Parathyroid adenoma (tissue), 2 donors: Measurements from ENCODE around the gene RELB.

Source experiments
- H2AFZ ChIP-seq: fragments of 300-600 bp; sonication (generic); one replicate; pipeline ENCODE4 v1.7.0; 2017; ENCODE audit warnings: antibody characterized with exemption, mild to moderate bottlenecking
- H3K27ac ChIP-seq: fragments of 300-600 bp; sonication (generic); one replicate; pipeline ENCODE4 v1.7.0; 2017
- H3K27me3 ChIP-seq: fragments of 300-600 bp; sonication (generic); one replicate; pipeline ENCODE4 v1.7.0; 2017; ENCODE audit warnings: low read length; ENCODE audit not compliant: control insufficient read depth, insufficient read depth
- H3K36me3 ChIP-seq: fragments of 300-600 bp; sonication (generic); one replicate; pipeline ENCODE4 v1.7.0; 2017; ENCODE audit warnings: low read length; ENCODE audit not compliant: control insufficient read depth, insufficient read depth
- H3K4me1 ChIP-seq: fragments of 300-600 bp; sonication (generic); one replicate; pipeline ENCODE4 v1.7.0; 2017; ENCODE audit warnings: control low read depth
- H3K4me2 ChIP-seq: fragments of 300-600 bp; sonication (generic); one replicate; pipeline ENCODE4 v1.7.0; 2017; ENCODE audit warnings: low read length
- H3K4me3 ChIP-seq: fragments of 300-600 bp; sonication (generic); one replicate; pipeline ENCODE4 v1.7.0; 2017; ENCODE audit warnings: low read depth, low read length
- H3K79me2 ChIP-seq: fragments of 300-600 bp; sonication (generic); one replicate; pipeline ENCODE4 v1.7.0; 2017; ENCODE audit warnings: control low read depth
- H3K9ac ChIP-seq: fragments of 300-600 bp; sonication (generic); one replicate; pipeline ENCODE4 v1.7.0; 2017; ENCODE audit warnings: mild to moderate bottlenecking
- H3K9me3 ChIP-seq: fragments of 300-600 bp; sonication (generic); one replicate; pipeline ENCODE4 v1.7.0; 2017; ENCODE audit warnings: low read length; ENCODE audit not compliant: control insufficient read depth
- TF ChIP-seq, protein P1 (sequence below): fragments of 300-600 bp; sonication (generic); IDR thresholded peaks from one replicate; pipeline ENCODE4 v1.7.0; 2017; ENCODE audit warnings: antibody characterized with exemption, mild to moderate bottlenecking
- donor health status: primary hyperparathyroidism.

Gene RELB

DNA sequence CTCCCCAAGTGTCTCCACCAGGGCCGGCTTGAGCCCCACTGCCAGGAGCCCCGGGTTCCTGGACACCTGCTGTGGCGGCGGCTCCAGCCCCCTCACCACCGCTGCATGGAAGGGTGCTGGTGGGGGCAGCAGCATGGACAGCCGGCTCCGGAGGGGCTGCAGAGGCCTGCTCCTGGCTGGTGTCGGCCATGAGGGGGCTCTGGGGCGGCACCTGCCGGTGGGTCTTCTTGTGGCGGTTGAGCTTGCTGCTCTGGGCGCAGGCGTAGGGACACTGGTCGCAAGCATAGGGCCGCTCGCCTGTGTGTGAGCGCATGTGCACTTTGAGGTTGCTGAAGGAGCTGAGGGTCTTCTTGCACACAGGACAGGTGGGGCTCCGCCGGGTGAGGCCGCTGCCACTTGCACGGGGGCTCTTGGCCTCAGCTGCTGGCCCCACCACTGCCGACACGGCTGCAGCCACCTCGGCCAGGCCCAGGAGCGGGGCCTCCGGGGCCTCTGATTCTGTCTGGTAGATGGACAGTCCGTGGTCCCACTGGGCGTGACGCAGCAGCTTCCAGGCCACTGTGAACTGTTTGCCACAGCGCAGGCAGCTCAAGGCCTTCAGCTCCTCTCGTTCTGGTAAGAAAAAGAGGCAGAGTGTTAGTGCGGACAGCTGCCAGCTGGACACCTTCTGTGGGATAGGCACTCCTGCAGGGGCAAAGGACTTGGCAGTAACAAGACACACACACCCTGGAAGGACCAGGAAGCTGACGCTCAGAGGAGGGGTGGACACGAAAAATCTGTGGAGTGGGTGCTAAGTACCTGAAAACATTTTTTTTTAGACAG is 70.9 kb downstream of the RELB start:
- Histone ChIP-seq H3K9ac (no peak overlapping the region), H3K36me3 (no peaks in the 10 kb centered on the region), H3K27me3 (no peaks in the 10 kb centered on the region), H3K27ac (no peak overlapping the region), H3K9me3 (no peaks in the 10 kb centered on the region), H3K79me2 (no peaks in the 10 kb centered on the region), H3K4me1 (peaks cover 5% of the 10 kb centered on the region), H2AFZ (no peak overlapping the region), H3K4me3 (no peak overlapping the region), H3K4me2 (no peak overlapping the region)
- TF ChIP-seq, protein P1, sequence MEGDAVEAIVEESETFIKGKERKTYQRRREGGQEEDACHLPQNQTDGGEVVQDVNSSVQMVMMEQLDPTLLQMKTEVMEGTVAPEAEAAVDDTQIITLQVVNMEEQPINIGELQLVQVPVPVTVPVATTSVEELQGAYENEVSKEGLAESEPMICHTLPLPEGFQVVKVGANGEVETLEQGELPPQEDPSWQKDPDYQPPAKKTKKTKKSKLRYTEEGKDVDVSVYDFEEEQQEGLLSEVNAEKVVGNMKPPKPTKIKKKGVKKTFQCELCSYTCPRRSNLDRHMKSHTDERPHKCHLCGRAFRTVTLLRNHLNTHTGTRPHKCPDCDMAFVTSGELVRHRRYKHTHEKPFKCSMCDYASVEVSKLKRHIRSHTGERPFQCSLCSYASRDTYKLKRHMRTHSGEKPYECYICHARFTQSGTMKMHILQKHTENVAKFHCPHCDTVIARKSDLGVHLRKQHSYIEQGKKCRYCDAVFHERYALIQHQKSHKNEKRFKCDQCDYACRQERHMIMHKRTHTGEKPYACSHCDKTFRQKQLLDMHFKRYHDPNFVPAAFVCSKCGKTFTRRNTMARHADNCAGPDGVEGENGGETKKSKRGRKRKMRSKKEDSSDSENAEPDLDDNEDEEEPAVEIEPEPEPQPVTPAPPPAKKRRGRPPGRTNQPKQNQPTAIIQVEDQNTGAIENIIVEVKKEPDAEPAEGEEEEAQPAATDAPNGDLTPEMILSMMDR = no peak

DNA sequence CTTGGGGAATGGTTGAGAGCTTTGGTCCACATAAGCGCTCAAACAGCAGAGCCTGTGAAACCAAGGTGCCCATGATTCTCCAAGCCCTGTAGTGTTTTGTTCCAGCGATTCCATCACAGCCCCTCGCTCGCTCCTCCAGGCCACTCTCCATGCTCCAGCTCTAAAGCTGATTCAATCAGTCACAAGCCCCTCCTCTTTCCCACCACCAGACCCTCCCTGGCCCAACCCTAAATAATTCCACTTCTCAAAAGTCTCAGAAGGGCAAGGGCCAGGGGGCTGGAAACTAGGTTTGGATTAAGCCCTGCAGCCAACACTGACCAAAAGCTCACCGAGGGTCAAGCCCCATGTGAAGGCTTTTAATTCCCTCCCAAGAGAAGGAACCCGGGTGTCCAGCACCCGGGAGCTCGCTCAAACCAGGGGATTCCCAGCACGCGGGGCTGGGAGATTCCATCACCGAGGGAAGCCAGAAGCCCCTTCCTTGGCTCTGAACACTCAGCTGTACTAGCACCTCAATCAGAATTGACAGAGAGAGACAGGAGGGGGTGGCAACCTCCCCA is 73.6 kb downstream of the RELB start:
- Histone ChIP-seq H3K79me2 (peaks cover 7% of the 10 kb centered on the region), H2AFZ (no peak overlapping the region), H3K4me1 (peaks cover 7% of the 10 kb centered on the region), H3K4me3 (no peak overlapping the region), H3K9me3 (no peaks in the 10 kb centered on the region), H3K9ac (no peak overlapping the region), H3K27ac (no peak overlapping the region), H3K4me2 (no peak overlapping the region), H3K27me3 (no peaks in the 10 kb centered on the region), H3K36me3 (no peaks in the 10 kb centered on the region)
- TF ChIP-seq, protein P1 = no peak

DNA sequence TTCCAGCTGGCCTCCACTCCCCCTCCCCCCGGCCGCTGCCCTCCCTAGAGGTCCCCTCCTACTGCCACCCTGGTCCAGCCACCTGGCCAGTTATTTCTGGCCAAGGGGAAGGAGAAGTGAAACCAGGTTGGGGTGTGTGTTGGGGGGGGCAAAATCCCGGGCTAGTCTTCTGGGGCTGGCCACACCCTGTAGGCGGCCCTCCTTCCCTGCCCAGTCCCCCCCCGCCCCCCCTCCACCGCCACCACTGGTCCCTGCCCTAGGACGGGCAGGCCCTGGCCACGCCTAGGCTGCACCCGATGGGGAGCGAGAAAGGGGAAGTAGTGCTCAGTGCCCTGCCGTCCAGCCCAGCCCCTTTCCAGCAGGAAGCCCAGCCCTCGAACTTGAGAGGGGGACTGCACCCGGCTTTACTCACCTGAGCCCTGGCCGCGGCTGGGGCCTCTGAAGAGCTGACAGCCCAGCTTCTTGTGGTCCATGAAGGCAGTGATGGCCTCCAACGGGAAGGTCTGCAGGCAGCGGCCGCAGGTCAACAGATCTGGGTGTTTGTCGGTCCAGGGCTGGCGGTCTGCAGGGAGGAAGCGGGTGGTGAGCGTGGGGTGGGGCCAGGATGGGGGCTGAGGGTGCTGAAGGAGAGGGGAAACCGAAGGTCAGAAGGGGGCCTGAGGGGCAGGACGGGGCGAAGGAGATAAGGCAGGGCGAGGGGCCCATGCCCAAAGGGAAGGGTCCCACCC is 74.2 kb downstream of the RELB start:
- Histone ChIP-seq H2AFZ (peak overlapping the region; percentile 88), H3K9me3 (no peaks in the 10 kb centered on the region), H3K4me2 (peak overlapping the region; percentile 88), H3K9ac (no peak overlapping the region), H3K4me1 (peaks cover 13% of the 10 kb centered on the region), H3K79me2 (peaks cover 14% of the 10 kb centered on the region), H3K27ac (no peak overlapping the region), H3K27me3 (no peaks in the 10 kb centered on the region), H3K4me3 (peak overlapping the region; percentile 57), H3K36me3 (no peaks in the 10 kb centered on the region)
- TF ChIP-seq, protein P1 = no peak

DNA sequence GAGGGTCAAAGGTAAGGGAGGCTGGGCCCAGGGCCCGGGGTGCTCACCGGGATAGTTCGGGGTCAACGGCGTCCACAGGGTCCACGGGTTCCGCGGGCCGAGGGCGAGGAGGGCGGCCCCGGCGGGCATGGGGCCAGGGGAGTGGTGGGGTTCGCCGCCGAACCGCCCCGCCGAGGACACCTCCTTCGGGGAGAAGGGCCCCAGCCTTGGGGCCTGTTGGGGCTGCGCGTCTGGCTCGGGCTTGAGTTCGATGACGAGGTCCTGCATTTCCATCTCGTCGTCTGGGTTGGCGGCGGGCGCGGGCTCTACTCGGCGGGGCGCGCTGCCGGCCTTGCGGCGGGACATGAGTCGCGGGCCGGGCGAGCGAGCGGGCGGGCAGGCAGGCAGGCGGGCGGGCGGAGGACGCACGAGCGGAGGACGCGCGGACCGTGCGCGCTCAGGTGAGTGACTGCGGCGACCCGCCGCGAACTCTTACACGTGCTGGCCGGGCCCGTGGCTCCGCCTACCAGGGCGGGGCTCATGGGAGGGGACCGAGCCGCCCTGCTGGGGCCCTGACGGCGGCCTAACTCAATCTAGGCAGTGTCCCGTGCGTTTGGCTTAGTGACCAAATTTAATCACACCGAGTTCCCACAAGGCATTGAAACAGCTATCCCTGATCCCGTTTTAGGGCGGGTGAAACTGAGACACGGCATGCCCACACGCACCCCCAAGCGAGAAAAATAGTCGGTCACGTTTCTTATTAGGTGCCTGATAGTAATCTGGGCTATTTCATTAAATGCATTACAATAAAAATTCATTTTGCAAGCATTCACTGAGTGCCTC is 75.0 kb downstream of the RELB start, which contains the start of gene ZNF296:
Gene ZNF296, minus strand, starts transcription at position 450 of the 822 bp plus-strand sequence. Its CDS starts 105 bp downstream, at position 345.
- Histone ChIP-seq H3K27ac (peak within 1 kb of the TSS; percentile 47), H3K9me3 (no peaks in the 10 kb centered on the region), H3K27me3 (no peaks in the 10 kb centered on the region), H3K36me3 (no peaks in the 10 kb centered on the region), H3K79me2 (peaks cover 14% of the 10 kb centered on the region), H2AFZ (peak within 1 kb of the TSS; percentile 88), H3K9ac (no peak within 1 kb of the TSS), H3K4me3 (peak within 1 kb of the TSS; percentile 57), H3K4me1 (peaks cover 13% of the 10 kb centered on the region), H3K4me2 (peak within 1 kb of the TSS; percentile 88)
- TF ChIP-seq, protein P1 = no peak
